C4-2B (cell line): ENCODE measurements around the gene LRCOL1.

Source experiments
- H3K27ac ChIP-seq: fragments of 450-650 bp; 2 replicates; pipeline ENCODE4 v1.5.1; 2017
- ZFX ChIP-seq: fragments of 450-650 bp; IDR thresholded peaks from 2 replicates; pipeline ENCODE4 v1.6.1; 2017
- TF ChIP-seq, protein P1 (sequence below): fragments of 450-650 bp; conservative IDR thresholded peaks from 2 replicates; pipeline ENCODE4 v1.5.1; 2017; ENCODE audit warnings: mild to moderate bottlenecking

The LRCOL1 gene

DNA sequence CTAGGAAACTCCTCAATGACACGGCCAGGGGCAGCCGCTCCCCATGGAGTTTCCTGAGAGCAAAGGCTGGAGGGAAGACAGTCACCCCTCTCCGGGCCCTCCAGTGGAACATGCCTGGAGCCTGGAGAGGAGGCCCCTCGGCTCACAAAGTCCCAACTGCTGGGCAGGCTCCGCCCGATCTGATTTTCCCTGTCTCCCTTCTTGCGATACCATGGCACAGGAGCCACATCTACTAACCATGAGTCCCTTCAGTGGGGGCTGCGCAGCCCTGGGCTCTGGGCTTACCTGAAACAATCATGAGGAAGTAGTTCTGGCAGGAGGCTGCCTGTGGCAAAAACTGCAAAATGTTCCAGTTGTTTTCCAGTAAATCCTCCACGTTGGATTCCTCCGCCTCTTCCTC, 23.5 kb upstream of the LRCOL1 start:
- TF ChIP-seq, protein P1, sequence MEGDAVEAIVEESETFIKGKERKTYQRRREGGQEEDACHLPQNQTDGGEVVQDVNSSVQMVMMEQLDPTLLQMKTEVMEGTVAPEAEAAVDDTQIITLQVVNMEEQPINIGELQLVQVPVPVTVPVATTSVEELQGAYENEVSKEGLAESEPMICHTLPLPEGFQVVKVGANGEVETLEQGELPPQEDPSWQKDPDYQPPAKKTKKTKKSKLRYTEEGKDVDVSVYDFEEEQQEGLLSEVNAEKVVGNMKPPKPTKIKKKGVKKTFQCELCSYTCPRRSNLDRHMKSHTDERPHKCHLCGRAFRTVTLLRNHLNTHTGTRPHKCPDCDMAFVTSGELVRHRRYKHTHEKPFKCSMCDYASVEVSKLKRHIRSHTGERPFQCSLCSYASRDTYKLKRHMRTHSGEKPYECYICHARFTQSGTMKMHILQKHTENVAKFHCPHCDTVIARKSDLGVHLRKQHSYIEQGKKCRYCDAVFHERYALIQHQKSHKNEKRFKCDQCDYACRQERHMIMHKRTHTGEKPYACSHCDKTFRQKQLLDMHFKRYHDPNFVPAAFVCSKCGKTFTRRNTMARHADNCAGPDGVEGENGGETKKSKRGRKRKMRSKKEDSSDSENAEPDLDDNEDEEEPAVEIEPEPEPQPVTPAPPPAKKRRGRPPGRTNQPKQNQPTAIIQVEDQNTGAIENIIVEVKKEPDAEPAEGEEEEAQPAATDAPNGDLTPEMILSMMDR, result no peak

DNA sequence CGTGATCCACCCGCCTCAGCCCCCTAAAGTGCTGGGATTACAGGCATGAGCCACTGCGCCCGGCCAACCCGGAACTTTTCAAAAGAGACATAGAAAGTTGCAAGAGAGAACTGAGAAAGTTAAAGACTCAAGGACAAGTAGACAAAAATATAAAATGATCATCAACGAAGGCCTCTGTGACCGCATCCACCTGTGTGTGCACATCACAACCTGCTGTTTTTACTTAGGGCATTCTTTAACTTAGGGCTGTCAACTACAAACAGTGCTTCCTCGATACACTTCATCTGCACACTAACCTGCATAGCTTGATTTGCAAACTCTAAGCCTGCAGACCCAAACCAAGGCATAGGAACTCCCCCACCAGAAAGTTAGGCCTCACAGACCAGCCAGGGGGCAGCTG, 23.0 kb upstream of the LRCOL1 start:
- TF ChIP-seq, protein P1, result no peak
- no peak for TF ChIP-seq ZFX
- no peak overlapping the region for H3K27ac ChIP-seq

More for the DNA sequence above, 23.5 kb upstream of the LRCOL1 start:
- no peak overlapping the region for H3K27ac ChIP-seq

- TF ChIP-seq, protein P1, result no peak
- no peak for TF ChIP-seq ZFX
- no peak overlapping the region for H3K27ac ChIP-seq
Observed at GRCh38 chr12:132632521-132633228, 22.3 kb upstream of the LRCOL1 start.

DNA sequence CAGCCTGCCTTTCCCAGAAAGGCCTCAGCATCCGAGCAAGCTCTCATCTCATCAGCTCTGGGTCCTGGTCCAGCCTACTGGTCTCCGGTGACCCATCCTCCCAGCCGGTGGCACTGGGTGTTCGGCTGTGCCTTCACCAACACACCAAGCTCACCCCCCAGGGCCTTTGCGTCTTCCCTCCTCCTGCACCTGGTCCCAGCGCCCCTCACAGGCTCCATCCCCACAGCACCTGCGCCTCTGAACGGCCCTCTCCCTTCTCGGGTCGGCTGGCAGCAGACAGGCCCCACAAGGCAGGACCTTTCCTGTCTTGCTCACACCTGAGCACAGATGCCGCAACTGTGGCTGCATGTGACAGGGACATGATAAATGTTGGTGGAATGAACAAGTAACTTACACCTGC, 21.3 kb upstream of the LRCOL1 start:
- TF ChIP-seq, protein P1, result no peak
- TF ChIP-seq ZFX, result no peak
- H3K27ac ChIP-seq, result no peak overlapping the region

GRCh38 chr12:132630672-132631071, 20.3 kb upstream of the LRCOL1 start:
- no peak overlapping the region for H3K27ac ChIP-seq
- TF ChIP-seq, protein P1, result no peak
- no peak for TF ChIP-seq ZFX

GRCh38 chr12:132629330-132629729, 18.9 kb upstream of the LRCOL1 start:
- no peak overlapping the region for H3K27ac ChIP-seq
- TF ChIP-seq ZFX, result no peak
- TF ChIP-seq, protein P1, result no peak

DNA sequence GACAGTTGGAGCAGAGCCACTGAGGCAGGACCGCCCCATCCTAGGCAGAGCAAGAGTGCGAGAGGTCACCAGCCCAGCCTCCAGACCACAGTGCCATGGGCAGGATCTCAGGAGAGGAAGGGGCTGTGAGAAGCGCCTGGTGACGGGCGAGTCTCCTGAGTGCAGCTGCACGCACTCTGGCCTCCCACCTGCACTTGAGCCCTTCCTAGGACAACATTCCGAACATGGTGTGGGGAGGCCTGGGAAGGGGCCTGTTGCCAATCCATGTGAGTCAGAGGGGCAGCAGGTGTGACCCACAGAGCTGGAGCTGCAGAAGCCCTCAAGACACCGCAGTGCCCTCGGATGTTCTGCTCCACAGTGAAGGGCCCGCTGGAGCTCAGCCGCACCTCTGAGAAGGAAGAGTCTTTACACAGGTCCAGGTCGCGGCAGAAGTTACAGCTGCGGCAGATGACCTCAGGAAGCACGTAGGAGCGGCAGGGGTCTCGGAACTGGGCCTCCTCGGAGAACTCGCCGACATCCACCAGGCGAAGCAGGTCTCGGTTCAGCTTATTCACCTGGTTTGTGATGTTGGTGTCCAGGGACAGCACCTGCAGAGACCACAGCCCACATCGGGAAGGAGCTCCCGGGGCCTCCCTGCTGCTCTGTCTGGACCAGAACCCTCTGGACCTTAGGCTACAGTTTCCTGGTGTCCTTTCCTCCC, 15.5 kb upstream of the LRCOL1 start:
- no peak overlapping the region for H3K27ac ChIP-seq
- no peak for TF ChIP-seq ZFX
- TF ChIP-seq, protein P1, result no peak
